Esophagus squamous epithelium (tissue), 4 donors: ENCODE measurements around the gene SLC39A7.

ENCODE experiments used
- POLR2A ChIP-seq, 4 donors: fragments of 450-650 bp; IDR thresholded peaks; one replicate each; pipeline ENCODE4 v1.6.1; 2017; ENCODE audit warnings: antibody characterized with exemption in 4 of 4, mild to moderate bottlenecking in 4 of 4, moderate library complexity in 3 of 4
- TF ChIP-seq, protein P1 (sequence below), 6 experiments: fragments of 450-650 bp in 4 of 6; fragments of 200-600 bp in 2 of 6; sonication (generic) in 2 of 6; IDR thresholded peaks; one replicate each; pipeline ENCODE4 v1.5.1; 2016 to 2019; ENCODE audit warnings: antibody characterized with exemption in 6 of 6, mild to moderate bottlenecking in 4 of 6, moderate library complexity in 4 of 6

DNA sequence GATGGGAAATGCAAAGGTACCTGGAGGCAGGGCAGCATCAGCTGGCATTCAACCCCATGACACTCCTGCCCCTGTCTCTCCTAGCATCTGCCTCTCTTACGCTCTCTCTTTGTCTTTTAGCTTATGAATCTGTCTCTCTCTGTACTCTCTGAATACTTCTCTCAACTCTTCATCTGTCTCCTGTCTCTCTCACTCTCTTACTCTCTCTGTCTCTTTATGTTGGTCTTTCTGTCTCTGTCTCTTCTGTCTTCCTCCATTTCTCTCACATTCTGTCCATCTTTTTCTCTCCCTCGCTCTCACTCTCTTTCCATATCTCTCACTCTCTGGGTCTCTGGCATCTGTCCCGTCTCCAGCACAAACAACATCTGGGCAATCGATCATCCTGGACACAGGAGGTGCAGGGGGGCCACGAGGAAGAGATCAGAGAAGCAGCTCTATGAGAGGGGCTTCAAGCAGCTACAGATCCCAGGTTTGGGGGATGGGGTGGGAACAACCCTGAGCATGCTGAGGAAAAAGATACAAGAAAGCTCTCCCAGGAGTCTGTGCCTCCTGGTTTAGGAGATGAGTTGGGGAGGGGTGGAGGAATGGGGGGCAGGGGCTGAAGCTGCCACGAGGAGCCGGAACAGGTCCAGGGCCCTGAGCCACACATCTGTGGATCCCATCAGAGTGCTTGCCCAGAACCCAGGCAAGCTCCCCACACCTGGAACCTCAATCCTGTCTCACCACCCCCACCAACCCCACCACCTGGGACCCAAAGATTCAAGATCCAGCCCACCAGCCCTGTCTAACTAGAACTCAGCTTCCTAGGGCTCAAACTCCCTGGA, 10.8 kb upstream of the SLC39A7 start:
- TF ChIP-seq, protein P1, sequence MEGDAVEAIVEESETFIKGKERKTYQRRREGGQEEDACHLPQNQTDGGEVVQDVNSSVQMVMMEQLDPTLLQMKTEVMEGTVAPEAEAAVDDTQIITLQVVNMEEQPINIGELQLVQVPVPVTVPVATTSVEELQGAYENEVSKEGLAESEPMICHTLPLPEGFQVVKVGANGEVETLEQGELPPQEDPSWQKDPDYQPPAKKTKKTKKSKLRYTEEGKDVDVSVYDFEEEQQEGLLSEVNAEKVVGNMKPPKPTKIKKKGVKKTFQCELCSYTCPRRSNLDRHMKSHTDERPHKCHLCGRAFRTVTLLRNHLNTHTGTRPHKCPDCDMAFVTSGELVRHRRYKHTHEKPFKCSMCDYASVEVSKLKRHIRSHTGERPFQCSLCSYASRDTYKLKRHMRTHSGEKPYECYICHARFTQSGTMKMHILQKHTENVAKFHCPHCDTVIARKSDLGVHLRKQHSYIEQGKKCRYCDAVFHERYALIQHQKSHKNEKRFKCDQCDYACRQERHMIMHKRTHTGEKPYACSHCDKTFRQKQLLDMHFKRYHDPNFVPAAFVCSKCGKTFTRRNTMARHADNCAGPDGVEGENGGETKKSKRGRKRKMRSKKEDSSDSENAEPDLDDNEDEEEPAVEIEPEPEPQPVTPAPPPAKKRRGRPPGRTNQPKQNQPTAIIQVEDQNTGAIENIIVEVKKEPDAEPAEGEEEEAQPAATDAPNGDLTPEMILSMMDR (IDR thresholded peaks at IDR 0.05) = no peak
- TF ChIP-seq POLR2A (IDR thresholded peaks at IDR 0.05) = no peak
